GM18951 (cell line): ENCODE data around the gene CKMT2.
"Not testable (repeated sequence)": the region's sequence is repeated elsewhere in the genome, so short reads cannot be mapped to it uniquely, and the experiment has no call there.

ENCODE experiments used
- POLR2A ChIP-seq: IDR thresholded peaks from 4 replicates; pipeline ENCODE4 v1.6.1; 2011; ENCODE audit warnings: mild to moderate bottlenecking; ENCODE audit not compliant: insufficient read length, insufficient read depth; ENCODE audit errors: extremely low read depth
- in situ Hi-C: fragments of 300-500 bp; cut with MboI; formaldehyde crosslinking; loops from one replicate; pipeline ENCODE4 v1.12.0; 2022; ENCODE audit warnings: low sequenced_read_pairs, mixed read lengths, inconsistent platforms; ENCODE audit not compliant: unreplicated experiment

The CKMT2 gene

GRCh38 chr5:81247441-81247972 is 14.4 kb downstream of the CKMT2 start:
- in situ Hi-C loops = no loop called here
- TF ChIP-seq POLR2A = no peak

- in situ Hi-C loops = no loop called here
- TF ChIP-seq POLR2A = no peak
These were observed 16.1 kb downstream of the CKMT2 start for GRCh38 chr5:81249240-81249639.

- TF ChIP-seq POLR2A = no peak
- in situ Hi-C loops = no loop called here
These were observed 16.9 kb downstream of the CKMT2 start for GRCh38 chr5:81250004-81250403.

- TF ChIP-seq POLR2A = no peak
- in situ Hi-C loops = no loop called here
These were observed 18.8 kb downstream of the CKMT2 start for GRCh38 chr5:81251922-81252321.

GRCh38 chr5:81252904-81253303 is 19.8 kb downstream of the CKMT2 start:
- TF ChIP-seq POLR2A = no peak
- in situ Hi-C loops = no loop called here

GRCh38 chr5:81253875-81254274 is 20.8 kb downstream of the CKMT2 start:
- TF ChIP-seq POLR2A = no peak

GRCh38 chr5:81254886-81255559 is 21.9 kb downstream of the CKMT2 start:
- in situ Hi-C loops = no loop called here
- no peak for TF ChIP-seq POLR2A

More at GRCh38 chr5:81253875-81254274, 20.8 kb downstream of the CKMT2 start:
- in situ Hi-C loops = no loop called here

GRCh38 chr5:81256766-81257165 is 23.6 kb downstream of the CKMT2 start:
- no peak for TF ChIP-seq POLR2A
- in situ Hi-C loops = no loop called here

- in situ Hi-C loops = not testable (repeated sequence)
These were observed 29.7 kb downstream of the CKMT2 start for GRCh38 chr5:81262796-81263195.

- in situ Hi-C loops = no loop called here
- TF ChIP-seq POLR2A = no peak
These were observed 32.0 kb downstream of the CKMT2 start for GRCh38 chr5:81265101-81265500.

GRCh38 chr5:81268521-81269196 is 35.5 kb downstream of the CKMT2 start:
- no peak for TF ChIP-seq POLR2A
- in situ Hi-C loops = no loop called here

- in situ Hi-C loops = no loop called here
- TF ChIP-seq POLR2A = no peak
These were observed 36.8 kb downstream of the CKMT2 start for GRCh38 chr5:81269751-81270393.

GRCh38 chr5:81270394-81271027 is 37.4 kb downstream of the CKMT2 start:
- in situ Hi-C loops = not testable (repeated sequence)
